ENCODE data around the gene EMILIN2.

EMILIN2 gene

GRCh38 chr18:2879889-2880288 lies 33.1 kb downstream of the EMILIN2 start:
- DNase-seq: no peak

- DNase-seq: no peak
Measured at GRCh38 chr18:2880473-2880872, 33.7 kb downstream of the EMILIN2 start.

- peak; percentile 26 for DNase-seq
Measured at GRCh38 chr18:2881088-2881839, 34.5 kb downstream of the EMILIN2 start.

GRCh38 chr18:2881840-2882195 lies 35.0 kb downstream of the EMILIN2 start:
- DNase-seq: no peak

GRCh38 chr18:2882201-2882600 lies 35.4 kb downstream of the EMILIN2 start:
- DNase-seq: no peak

- DNase-seq: no peak
Measured at GRCh38 chr18:2883076-2883735, 36.4 kb downstream of the EMILIN2 start.

GRCh38 chr18:2884706-2885285 lies 38.0 kb downstream of the EMILIN2 start:
- DNase-seq: no peak

- DNase-seq: no peak
Measured at GRCh38 chr18:2887470-2887869, 40.7 kb downstream of the EMILIN2 start.

GRCh38 chr18:2889761-2890192 lies 43.0 kb downstream of the EMILIN2 start:
- DNase-seq: no peak

GRCh38 chr18:2890606-2891005 lies 43.8 kb downstream of the EMILIN2 start:
- no peak for DNase-seq

GRCh38 chr18:2891526-2892431 lies 45.0 kb downstream of the EMILIN2 start:
- DNase-seq: no peak

GRCh38 chr18:2893056-2893455 lies 46.2 kb downstream of the EMILIN2 start:
- DNase-seq: no peak

- no peak for DNase-seq
Measured at GRCh38 chr18:2893676-2894075, 46.9 kb downstream of the EMILIN2 start.

GRCh38 chr18:2894131-2894840 lies 47.5 kb downstream of the EMILIN2 start:
- DNase-seq: no peak

- no peak for DNase-seq
Measured at GRCh38 chr18:2894841-2895370, 48.1 kb downstream of the EMILIN2 start.

GRCh38 chr18:2895391-2895790 lies 48.6 kb downstream of the EMILIN2 start:
- DNase-seq: no peak

GRCh38 chr18:2896990-2897389 lies 50.2 kb downstream of the EMILIN2 start:
- DNase-seq: no peak

GRCh38 chr18:2897448-2898185 lies 50.8 kb downstream of the EMILIN2 start:
- no peak for DNase-seq

- no peak for DNase-seq
Measured at GRCh38 chr18:2898186-2898640, 51.4 kb downstream of the EMILIN2 start.

- DNase-seq: no peak
Measured at GRCh38 chr18:2900684-2901422, 54.0 kb downstream of the EMILIN2 start.

All from NCI-H2107 (cell line).